Right ventricle myocardium inferior (tissue), 1 donor: ENCODE measurements around the gene GPN2. TPM values are rescaled to one million over a fixed set of nuclear protein-coding genes. Genes with fewer than 3 reads are reported as not detected.

Experiments
- total RNA-seq: library from RNA; stranded (reverse); fragmentation: NEBNext Ultra II Directional; extraction: Animal tissue kit (Norgen Biotek cat#: 25700); gene quantifications from one replicate; pipeline ENCODE4 v1.2.1, GENCODE V29; 2021
- donor health status: DM: no; HTN: yes; CAD: no; lungs with severe emphysema.

The GPN2 gene
- total RNA-seq, 1 donor from 2014 or later: 14.9 TPM

Other genes with a start within 250 kb of the GPN2 start
- 27.5 TPM for gene ARID1A, start 194.3 kb downstream of the GPN2 start, total RNA-seq
- 6.1 TPM for gene PIGV, start 102.3 kb downstream of the GPN2 start, total RNA-seq
- gene ZDHHC18, start 63.6 kb downstream of the GPN2 start, total RNA-seq: 17.7 TPM
- gene SFN, start 27.1 kb downstream of the GPN2 start, total RNA-seq: not detected
- gene GPATCH3, start 10.2 kb upstream of the GPN2 start, total RNA-seq: 10.9 TPM
- gene NR0B2, start 23.7 kb upstream of the GPN2 start, total RNA-seq: 4.7 TPM
- gene NUDC, start 31.5 kb upstream of the GPN2 start, total RNA-seq: 72.5 TPM
- 0.68 TPM for gene KDF1, start 70.2 kb upstream of the GPN2 start, total RNA-seq
- gene TRNP1, start 103.4 kb upstream of the GPN2 start, total RNA-seq: 26.9 TPM
- 41.8 TPM for gene TENT5B, start 122.6 kb upstream of the GPN2 start, total RNA-seq